ENCODE measurements around the gene HERC5.
"Not testable (repeated sequence)": the region's sequence is repeated elsewhere in the genome, so short reads cannot be mapped to it uniquely, and the experiment has no call there.

The HERC5 gene

DNA sequence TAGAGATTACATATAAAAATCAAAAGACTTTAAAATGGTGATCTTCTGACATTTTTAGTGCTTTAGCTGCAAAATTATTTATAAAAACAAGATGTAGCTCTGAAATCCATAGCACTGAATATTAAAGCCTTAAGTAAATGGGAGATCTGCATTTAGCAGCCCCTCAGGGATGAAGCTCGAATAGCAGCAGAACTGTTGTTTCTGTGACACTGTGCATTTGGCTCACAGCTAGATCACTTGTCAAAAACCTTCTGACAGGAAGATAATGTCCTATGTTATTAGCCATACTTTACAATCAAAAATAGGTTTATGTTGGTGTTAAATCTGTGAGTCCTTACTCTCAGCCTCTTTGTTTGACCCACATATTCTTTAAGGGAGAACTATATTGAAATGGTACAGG is 80.8 kb downstream of the HERC5 start:
- TF ChIP-seq, protein P1, sequence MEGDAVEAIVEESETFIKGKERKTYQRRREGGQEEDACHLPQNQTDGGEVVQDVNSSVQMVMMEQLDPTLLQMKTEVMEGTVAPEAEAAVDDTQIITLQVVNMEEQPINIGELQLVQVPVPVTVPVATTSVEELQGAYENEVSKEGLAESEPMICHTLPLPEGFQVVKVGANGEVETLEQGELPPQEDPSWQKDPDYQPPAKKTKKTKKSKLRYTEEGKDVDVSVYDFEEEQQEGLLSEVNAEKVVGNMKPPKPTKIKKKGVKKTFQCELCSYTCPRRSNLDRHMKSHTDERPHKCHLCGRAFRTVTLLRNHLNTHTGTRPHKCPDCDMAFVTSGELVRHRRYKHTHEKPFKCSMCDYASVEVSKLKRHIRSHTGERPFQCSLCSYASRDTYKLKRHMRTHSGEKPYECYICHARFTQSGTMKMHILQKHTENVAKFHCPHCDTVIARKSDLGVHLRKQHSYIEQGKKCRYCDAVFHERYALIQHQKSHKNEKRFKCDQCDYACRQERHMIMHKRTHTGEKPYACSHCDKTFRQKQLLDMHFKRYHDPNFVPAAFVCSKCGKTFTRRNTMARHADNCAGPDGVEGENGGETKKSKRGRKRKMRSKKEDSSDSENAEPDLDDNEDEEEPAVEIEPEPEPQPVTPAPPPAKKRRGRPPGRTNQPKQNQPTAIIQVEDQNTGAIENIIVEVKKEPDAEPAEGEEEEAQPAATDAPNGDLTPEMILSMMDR (IDR thresholded peaks at IDR 0.05; ENCODE audit: low read depth, low read length) = no peak
- no peak for DNase-seq (ENCODE audit: low read depth in 2 of 2)
- H3K4me3 ChIP-seq (replicated peaks in 1 of 2; ENCODE audit: low read depth in 2 of 2, low read length in 2 of 2) = no peak overlapping the region

DNA sequence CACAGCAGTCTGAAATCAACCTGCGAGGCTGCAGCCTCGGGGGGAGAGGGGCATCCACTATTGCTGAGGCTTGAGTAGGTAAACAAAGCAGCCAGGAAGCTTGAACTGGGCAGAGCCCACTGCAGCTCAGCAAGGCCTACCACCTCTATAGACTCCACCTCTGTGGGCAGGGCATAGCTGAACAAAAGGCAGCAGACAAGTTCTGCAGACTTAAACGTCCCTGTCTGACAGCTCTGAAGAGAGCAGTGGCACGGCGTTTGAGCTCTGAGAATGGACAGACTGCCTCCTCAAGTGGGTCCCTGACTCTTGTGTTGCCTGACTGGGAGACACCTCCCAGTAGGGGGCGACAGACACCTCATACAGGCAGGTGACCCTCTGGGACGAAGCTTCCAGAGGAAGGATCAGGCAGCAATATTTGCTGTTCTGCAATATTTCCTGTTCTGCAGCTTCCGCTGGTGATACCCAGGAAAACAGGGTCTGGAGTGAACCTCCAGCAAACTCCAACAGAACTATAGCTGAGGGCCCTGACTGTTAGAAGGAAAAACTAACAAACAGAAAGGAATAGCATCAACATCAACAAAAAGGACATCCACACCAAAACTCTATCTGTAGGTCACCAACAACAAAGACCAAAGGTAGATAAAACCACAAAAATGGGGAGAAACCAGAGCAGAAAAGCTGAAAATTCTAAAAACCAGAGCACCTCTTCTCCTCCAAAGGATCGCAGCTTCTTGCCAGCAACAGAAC is 82.6 kb downstream of the HERC5 start:
- not testable (repeated sequence) for H3K4me3 ChIP-seq (replicated peaks in 1 of 2; ENCODE audit: low read depth in 2 of 2, low read length in 2 of 2)
- DNase-seq (ENCODE audit: low read depth in 2 of 2) = peak; percentile 71 to 77
- TF ChIP-seq, protein P1 (IDR thresholded peaks at IDR 0.05; ENCODE audit: low read depth, low read length) = peak; percentile 68

DNA sequence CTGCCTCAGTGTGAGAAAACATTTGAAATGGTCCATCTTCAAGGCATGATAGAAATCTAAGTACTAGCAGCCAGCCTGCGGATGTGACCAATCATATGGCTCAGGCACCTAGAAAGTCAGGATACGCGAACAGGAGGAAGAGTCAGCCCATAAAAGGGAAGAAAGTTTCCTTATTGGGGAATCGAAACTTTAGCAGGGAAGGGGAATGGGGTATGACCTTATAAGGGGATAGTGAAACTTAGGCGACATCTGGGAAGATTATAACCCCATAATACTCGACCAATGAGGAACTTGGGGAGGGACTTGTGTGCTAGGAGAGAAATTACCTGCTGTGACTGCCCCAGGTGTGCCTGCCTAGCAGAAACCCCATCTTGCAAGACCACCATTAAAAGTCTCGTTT is 92.9 kb downstream of the HERC5 start:
- H3K4me3 ChIP-seq (replicated peaks in 1 of 2; ENCODE audit: low read depth in 2 of 2, low read length in 2 of 2) = no peak overlapping the region
- no peak for DNase-seq (ENCODE audit: low read depth in 2 of 2)
- TF ChIP-seq, protein P1 (IDR thresholded peaks at IDR 0.05; ENCODE audit: low read depth, low read length) = no peak

Measured in cardiac fibroblast (primary cell).